PFSK-1 (cell line): ENCODE results near the gene CCHCR1.

Experiments used
- FOXP2 ChIP-seq: optimal IDR thresholded peaks from 2 replicates; pipeline ENCODE3; 2011; ENCODE audit warnings: borderline replicate concordance, control low read depth, inconsistent platforms; ENCODE audit not compliant: insufficient read depth; ENCODE audit errors: extremely low read length, extremely low read depth
- POLR2AphosphoS5 ChIP-seq: IDR thresholded peaks from 2 replicates; pipeline ENCODE4 v1.6.1; 2012; ENCODE audit warnings: low read depth, mild to moderate bottlenecking, control low read depth, low read length, moderate library complexity
- SIN3A ChIP-seq: IDR thresholded peaks from 2 replicates; pipeline ENCODE4 v1.6.1; 2012; ENCODE audit warnings: mild to moderate bottlenecking, low read length, moderate library complexity, borderline replicate concordance; ENCODE audit not compliant: insufficient read depth
- TAF1 ChIP-seq: IDR thresholded peaks from 2 replicates; pipeline ENCODE4 v1.6.1; 2012; ENCODE audit warnings: low read length, control low read depth, borderline replicate concordance; ENCODE audit not compliant: insufficient read depth
- TF ChIP-seq, protein P1 (sequence below), 2 experiments: IDR thresholded peaks; 2 replicates each; pipeline versions ENCODE4 v1.6.1 to v1.8.0; 2011 to 2012; ENCODE audit warnings: low read depth in 2 of 2, low read length in 2 of 2, control low read depth in 1 of 2, inconsistent platforms in 1 of 2, mild to moderate bottlenecking in 1 of 2, moderate library complexity in 1 of 2; ENCODE audit not compliant: insufficient read depth in 1 of 2

CCHCR1 gene

GRCh38 chr6:31187780-31188194, 30.2 kb upstream of the CCHCR1 start:
- TF ChIP-seq POLR2AphosphoS5 (no peak), FOXP2 (no peak), TAF1 (no peak), SIN3A (no peak)

DNA sequence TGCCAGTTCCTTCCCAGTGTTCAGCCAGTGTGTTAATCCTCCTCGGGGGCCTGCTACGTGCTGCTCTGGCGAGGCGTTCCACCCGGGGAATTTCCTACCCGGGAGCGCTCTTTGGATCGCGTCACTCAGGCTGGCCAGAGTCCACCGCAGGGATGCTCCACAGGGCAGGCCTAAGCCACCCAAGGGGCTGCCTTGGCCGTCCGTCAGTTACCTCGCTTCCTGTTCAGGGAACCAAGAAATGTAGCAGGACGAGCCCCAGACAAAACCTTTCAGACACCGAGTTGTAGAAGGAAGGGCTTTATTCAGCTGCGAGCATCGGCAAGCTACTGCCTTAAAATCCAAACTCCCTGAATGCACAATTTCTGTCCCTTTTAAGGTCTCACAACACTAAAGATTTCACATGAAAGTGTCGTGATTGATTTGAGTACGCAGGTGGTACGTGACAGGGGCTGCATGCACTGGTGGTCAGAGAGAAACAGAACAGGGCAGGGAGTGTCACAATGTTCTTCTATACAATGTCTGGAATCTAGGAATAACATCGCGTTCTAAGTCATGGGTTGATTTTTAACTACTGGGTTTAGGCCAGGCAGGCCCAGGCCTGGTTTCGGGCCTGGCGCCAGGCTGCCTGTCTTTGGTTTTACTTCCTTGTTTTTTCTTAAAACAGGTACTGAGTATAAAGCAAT, 28.6 kb upstream of the CCHCR1 start:
- TF ChIP-seq, protein P1, sequence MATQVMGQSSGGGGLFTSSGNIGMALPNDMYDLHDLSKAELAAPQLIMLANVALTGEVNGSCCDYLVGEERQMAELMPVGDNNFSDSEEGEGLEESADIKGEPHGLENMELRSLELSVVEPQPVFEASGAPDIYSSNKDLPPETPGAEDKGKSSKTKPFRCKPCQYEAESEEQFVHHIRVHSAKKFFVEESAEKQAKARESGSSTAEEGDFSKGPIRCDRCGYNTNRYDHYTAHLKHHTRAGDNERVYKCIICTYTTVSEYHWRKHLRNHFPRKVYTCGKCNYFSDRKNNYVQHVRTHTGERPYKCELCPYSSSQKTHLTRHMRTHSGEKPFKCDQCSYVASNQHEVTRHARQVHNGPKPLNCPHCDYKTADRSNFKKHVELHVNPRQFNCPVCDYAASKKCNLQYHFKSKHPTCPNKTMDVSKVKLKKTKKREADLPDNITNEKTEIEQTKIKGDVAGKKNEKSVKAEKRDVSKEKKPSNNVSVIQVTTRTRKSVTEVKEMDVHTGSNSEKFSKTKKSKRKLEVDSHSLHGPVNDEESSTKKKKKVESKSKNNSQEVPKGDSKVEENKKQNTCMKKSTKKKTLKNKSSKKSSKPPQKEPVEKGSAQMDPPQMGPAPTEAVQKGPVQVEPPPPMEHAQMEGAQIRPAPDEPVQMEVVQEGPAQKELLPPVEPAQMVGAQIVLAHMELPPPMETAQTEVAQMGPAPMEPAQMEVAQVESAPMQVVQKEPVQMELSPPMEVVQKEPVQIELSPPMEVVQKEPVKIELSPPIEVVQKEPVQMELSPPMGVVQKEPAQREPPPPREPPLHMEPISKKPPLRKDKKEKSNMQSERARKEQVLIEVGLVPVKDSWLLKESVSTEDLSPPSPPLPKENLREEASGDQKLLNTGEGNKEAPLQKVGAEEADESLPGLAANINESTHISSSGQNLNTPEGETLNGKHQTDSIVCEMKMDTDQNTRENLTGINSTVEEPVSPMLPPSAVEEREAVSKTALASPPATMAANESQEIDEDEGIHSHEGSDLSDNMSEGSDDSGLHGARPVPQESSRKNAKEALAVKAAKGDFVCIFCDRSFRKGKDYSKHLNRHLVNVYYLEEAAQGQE (IDR thresholded peaks at IDR 0.05; ENCODE audit: insufficient read depth in 1 of 2, low read depth in 2 of 2, low read length in 2 of 2): no peak
- TF ChIP-seq SIN3A: no peak
- no peak for TF ChIP-seq POLR2AphosphoS5
- no peak for TF ChIP-seq TAF1
- no peak for TF ChIP-seq FOXP2

GRCh38 chr6:31180500-31180899, 22.9 kb upstream of the CCHCR1 start:
- TF ChIP-seq FOXP2: no peak
- TF ChIP-seq, protein P1 (IDR thresholded peaks at IDR 0.05; ENCODE audit: insufficient read depth in 1 of 2, low read depth in 2 of 2, low read length in 2 of 2): no peak

GRCh38 chr6:31179896-31180295, 22.3 kb upstream of the CCHCR1 start:
- TF ChIP-seq POLR2AphosphoS5: no peak
- TF ChIP-seq, protein P1 (IDR thresholded peaks at IDR 0.05; ENCODE audit: insufficient read depth in 1 of 2, low read depth in 2 of 2, low read length in 2 of 2): no peak
- no peak for TF ChIP-seq FOXP2
- no peak for TF ChIP-seq TAF1
- TF ChIP-seq SIN3A: no peak

- no peak for TF ChIP-seq TAF1
These were observed 21.4 kb upstream of the CCHCR1 start for GRCh38 chr6:31179042-31179386.

- TF ChIP-seq, protein P1 (IDR thresholded peaks at IDR 0.05; ENCODE audit: insufficient read depth in 1 of 2, low read depth in 2 of 2, low read length in 2 of 2): no peak
- TF ChIP-seq POLR2AphosphoS5 (no peak), SIN3A (no peak), FOXP2 (no peak), TAF1 (no peak)
These were observed 20.8 kb upstream of the CCHCR1 start for GRCh38 chr6:31178143-31179041.
